ENCODE measurements around the gene USP15. TPM values are rescaled to one million over a fixed set of nuclear protein-coding genes. Genes with fewer than 3 reads are reported as not detected.

Gene USP15
- total RNA-seq, 6 experiments from 2014 or later: 32.4 to 60.5 (median 37.9) TPM

- Histone ChIP-seq H3K36me3 (no peaks in the 10 kb centered on the region), H3K9me3 (peaks cover 0 to 10% (median 4%) of the 10 kb centered on the region in 4 donors), H3K27ac (no peak overlapping the region), H3K4me3 (no peak overlapping the region), H3K4me1 (no peaks in the 10 kb centered on the region), H3K27me3 (no peaks in the 10 kb centered on the region)
- DNase-seq (no peak), ATAC-seq (no peak)
- TF ChIP-seq CTCF (IDR thresholded peaks at IDR 0.05) (no peak), POLR2A (IDR thresholded peaks at IDR 0.05) (no peak)
- intact Hi-C loops (cut with DNase I): no loop called here
- 66% methylated on average over 3 of the region's 3 CpGs for WGBS (ENCODE audit: insufficient coverage, low coverage, low lambda C conversion rate, missing lambda C conversion rate)
Measured at GRCh38 chr12:62426089-62426488, 165.9 kb downstream of the USP15 start.

GRCh38 chr12:62429457-62429856, 169.3 kb downstream of the USP15 start:
- Histone ChIP-seq H3K4me1 (no peaks in the 10 kb centered on the region), H3K9me3 (peaks cover 0 to 10% (median 4%) of the 10 kb centered on the region in 4 donors), H3K27me3 (no peaks in the 10 kb centered on the region), H3K27ac (no peak overlapping the region), H3K4me3 (no peak overlapping the region), H3K36me3 (no peaks in the 10 kb centered on the region)
- TF ChIP-seq POLR2A (IDR thresholded peaks at IDR 0.05) (no peak), CTCF (IDR thresholded peaks at IDR 0.05) (no peak)
- ATAC-seq: no peak
- intact Hi-C loops (cut with DNase I): no loop called here
- DNase-seq: no peak

- H3K36me3 ChIP-seq: no peaks in the 10 kb centered on the region
- intact Hi-C loops (cut with DNase I): loop anchor here (10.0 kb wide), 2 partner anchors 360 to 370 kb away; no protein-coding TSS in a partner anchor
- no peaks in the 10 kb centered on the region for H3K9me3 ChIP-seq
- H3K4me1 ChIP-seq: peaks cover 0 to 12% (median 5%) of the 10 kb centered on the region in 4 donors
- no peaks in the 10 kb centered on the region for H3K27me3 ChIP-seq
- WGBS (ENCODE audit: insufficient coverage, low coverage, low lambda C conversion rate, missing lambda C conversion rate): 39% methylated on average over 15 of the region's 16 CpGs
- ATAC-seq (peak in 3 of 4 donors; percentile 26 to 33 (median 29)), DNase-seq (peak in 1 of 3 donors; percentile 19)
- no peak for TF ChIP-seq CTCF (IDR thresholded peaks at IDR 0.05)
- TF ChIP-seq POLR2A (IDR thresholded peaks at IDR 0.05): no peak
- no peak overlapping the region for H3K27ac ChIP-seq
- H3K4me3 ChIP-seq: peak overlapping the region; percentile 39 to 48 (median 42)
Measured at GRCh38 chr12:62434494-62435302, 174.5 kb downstream of the USP15 start.

GRCh38 chr12:62435303-62436163, 175.3 kb downstream of the USP15 start:
- 0% methylated on average over 2 of the region's 29 CpGs for WGBS (ENCODE audit: insufficient coverage, low coverage, low lambda C conversion rate, missing lambda C conversion rate)
- Histone ChIP-seq H3K4me1 (peaks cover 0 to 12% (median 5%) of the 10 kb centered on the region in 4 donors), H3K36me3 (no peaks in the 10 kb centered on the region), H3K27me3 (no peaks in the 10 kb centered on the region), H3K9me3 (no peaks in the 10 kb centered on the region), H3K4me3 (peak overlapping the region; percentile 39 to 48 (median 42)), H3K27ac (no peak overlapping the region)
- ATAC-seq (peak; percentile 86 to 90 (median 88)), DNase-seq (peak; percentile 56 to 69 (median 56))
- TF ChIP-seq CTCF (IDR thresholded peaks at IDR 0.05): peak; percentile 18 to 56 (median 56)
- TF ChIP-seq POLR2A (IDR thresholded peaks at IDR 0.05): no peak
- intact Hi-C loops (cut with DNase I): loop anchor here (10.0 kb wide), 2 partner anchors 359 to 369 kb away; no protein-coding TSS in a partner anchor
